Jurkat, Clone E6-1 (cell line): ENCODE data around the gene AZIN2.
"Not testable (repeated sequence)": the region's sequence is repeated elsewhere in the genome, so short reads cannot be mapped to it uniquely, and the experiment has no call there.

Experiments
- DNase-seq: peaks from one replicate; pipeline ENCODE4 v3.0.0-alpha.2; 2011; ENCODE audit warnings: low read depth, low spot score
- H3K4me3 ChIP-seq: 2 replicates; pipeline ENCODE4 v1.5.1; 2011; ENCODE audit warnings: mild to moderate bottlenecking, low read length, control low read depth, moderate library complexity

Gene AZIN2

GRCh38 chr1:33120436-33121231, 39.7 kb downstream of the AZIN2 start:
- no peak for DNase-seq
- no peak overlapping the region for H3K4me3 ChIP-seq

DNA sequence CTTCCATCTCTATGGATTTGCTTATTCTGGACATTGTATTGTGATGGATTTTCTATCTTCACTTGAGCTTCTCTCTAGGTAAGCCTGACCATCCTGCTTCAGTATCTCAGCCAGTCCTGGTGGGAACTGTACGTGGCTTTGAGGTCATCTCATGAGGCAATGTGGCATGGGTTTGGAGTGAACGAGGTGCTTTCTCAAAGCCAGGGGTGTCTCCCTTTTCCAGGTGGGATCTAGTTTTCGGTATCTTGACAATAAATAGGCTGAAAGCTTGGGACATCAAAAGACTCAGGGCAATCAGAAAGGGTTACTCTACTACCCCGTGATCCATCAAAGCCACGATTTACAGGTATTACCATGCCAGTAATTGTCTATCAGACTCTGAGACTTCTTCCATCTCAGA, 40.8 kb downstream of the AZIN2 start:
- no peak for DNase-seq
- H3K4me3 ChIP-seq: no peak overlapping the region

DNA sequence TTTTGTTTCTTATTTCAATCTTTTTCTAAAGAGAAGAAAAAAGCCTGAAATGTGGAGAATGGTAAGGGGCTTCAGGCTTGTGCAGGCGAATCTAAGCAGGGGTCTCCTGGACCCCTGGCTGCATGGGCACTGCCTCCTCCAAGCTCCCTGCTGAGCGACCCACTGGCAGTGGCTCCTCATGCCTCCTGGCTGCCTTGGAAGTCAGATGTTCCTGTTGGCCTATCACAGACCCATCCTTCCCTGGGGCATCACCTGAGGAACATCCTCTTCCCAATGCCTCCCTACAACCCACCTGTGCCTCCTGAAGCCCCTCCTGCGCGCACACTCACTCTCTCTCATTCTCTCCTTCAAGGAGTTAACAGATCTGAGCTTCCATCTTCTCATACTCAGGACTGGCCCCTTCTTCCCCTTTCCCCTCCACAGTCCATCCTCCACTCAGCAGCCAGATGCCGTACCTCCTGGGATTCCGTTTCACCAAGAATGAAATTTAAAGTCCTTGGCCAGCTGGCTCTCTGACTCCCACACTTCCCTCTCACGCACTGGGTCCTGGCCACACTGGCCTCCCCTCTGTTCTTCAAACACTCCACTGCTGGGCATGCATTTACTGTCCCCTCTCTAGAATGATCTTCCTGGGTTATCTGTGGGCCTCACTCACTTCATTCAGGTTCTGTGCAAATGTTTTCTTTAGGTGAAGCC, 41.7 kb downstream of the AZIN2 start:
- no peak for DNase-seq
- H3K4me3 ChIP-seq: no peak overlapping the region

DNA sequence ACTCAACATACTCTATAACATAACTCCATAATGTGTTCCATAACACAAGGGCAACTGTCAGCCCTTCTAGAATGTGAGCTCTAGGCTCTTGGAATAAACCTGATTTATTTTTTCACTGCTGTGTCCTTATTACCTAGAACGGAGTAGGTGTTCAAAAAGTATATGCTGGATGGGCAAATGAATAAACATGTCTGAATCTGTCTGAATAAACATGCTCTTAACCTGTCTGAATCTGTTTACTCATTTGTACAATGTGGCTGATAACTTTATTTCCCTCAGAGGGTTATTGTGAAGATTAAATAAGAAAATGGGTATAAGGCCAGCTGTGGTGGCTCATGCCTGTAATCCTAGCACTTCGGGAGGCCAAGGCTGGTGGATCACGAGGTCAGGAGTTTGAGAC, 42.3 kb downstream of the AZIN2 start:
- no peak overlapping the region for H3K4me3 ChIP-seq
- DNase-seq: no peak

- DNase-seq, H3K4me3 ChIP-seq: not testable (repeated sequence)
Observed at GRCh38 chr1:33124647-33125046, 43.7 kb downstream of the AZIN2 start.

GRCh38 chr1:33126411-33127000, 45.6 kb downstream of the AZIN2 start:
- DNase-seq: no peak

GRCh38 chr1:33127001-33127823, 46.3 kb downstream of the AZIN2 start:
- peak overlapping the region; percentile 100 for H3K4me3 ChIP-seq
- DNase-seq: peak; percentile 100

More at GRCh38 chr1:33126411-33127000, 45.6 kb downstream of the AZIN2 start:
- H3K4me3 ChIP-seq: peak overlapping the region; percentile 100

- no peak overlapping the region for H3K4me3 ChIP-seq
- no peak for DNase-seq
Observed at GRCh38 chr1:33128781-33129180, 47.8 kb downstream of the AZIN2 start.

DNA sequence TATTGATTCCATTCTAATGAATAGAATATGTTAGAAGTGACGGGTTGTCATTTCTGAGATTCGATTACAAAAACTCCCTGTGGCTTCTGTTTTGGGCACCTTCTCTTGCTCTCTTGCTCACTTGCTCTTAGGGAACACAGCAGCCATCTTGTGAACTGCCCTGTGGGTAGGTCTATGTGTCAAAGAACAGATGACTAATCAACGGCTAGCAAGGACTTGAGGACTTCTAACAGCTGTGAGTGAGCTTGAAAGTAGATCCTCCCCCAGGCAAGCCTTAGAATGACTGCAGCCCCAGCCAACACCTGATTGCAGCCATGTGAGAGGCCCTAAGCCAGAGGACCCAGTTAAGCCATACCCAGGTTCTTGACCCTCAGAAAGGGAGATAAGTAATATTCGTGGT, 49.3 kb downstream of the AZIN2 start:
- no peak for DNase-seq
- H3K4me3 ChIP-seq: no peak overlapping the region

GRCh38 chr1:33131191-33131590, 50.2 kb downstream of the AZIN2 start:
- DNase-seq: no peak
- H3K4me3 ChIP-seq: no peak overlapping the region

DNA sequence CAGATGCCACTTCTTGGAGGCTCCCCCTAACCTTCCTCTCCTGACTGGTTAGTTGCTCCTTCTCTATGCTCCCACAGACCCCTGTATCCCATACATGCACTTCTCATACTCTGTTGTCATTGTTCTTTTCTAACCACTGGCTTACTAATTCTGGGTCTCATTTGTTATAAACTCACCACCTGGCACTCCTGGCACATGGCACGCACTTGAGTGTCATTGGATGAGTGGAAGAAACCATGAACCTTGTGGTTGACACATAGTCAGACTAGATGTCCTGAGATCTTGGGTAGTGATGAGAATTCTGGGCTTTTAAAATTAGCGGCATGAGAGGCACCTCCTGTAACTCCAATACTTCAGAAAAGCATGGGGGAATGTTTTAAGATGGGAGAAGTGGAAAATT, 51.6 kb downstream of the AZIN2 start:
- no peak for DNase-seq
- no peak overlapping the region for H3K4me3 ChIP-seq

DNA sequence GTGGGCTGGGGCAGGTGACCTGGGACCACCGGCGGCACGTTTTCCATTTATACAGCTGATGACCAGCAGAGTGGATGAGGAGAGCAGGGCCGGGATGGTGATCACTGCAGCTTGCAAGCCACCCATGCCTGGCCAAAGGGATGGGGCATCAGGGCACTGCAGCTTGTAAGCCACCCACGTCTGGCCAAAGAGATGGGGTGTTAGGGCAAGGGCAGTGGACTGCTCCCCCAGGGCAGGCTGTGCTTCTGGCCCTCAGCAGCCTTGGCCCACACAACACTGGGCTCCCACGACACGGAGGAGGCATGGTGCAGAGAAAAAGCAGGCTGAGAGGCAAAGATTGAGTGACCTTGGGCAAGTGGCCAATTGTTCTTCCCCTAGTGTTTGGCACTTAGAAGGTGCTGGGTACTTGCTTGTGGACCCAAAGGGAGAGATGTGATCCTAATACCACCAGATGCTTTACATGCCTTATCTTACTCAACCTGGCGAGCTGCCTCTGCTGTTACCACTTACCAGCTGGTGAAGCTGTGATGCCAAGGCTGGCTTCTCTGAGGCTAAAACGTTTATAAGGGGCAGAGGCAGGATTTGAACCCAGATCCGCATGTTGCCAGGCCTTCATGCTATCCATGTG, 52.6 kb downstream of the AZIN2 start:
- DNase-seq: no peak
- H3K4me3 ChIP-seq: no peak overlapping the region

DNA sequence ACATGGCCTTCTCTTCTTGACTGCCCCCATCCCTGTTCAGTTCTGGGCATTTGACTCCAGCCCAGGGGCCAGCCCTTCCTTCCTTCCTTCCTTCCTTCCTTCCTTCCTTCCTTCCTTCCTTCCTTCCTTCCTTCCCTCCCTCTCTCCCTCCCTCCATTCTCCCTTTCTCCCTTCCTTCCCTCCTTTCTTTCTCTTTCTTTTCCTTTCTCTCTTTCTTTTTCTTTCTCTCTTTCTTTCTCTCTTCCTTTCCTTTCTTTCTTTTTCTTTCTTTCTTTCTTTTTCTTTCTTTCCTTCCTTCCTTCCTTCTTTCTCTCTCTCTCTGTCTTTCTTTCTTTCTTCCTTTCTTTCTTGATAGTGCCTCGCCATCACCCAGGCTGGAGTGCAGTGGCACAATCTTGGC, 55.1 kb downstream of the AZIN2 start:
- DNase-seq, H3K4me3 ChIP-seq: not testable (repeated sequence)

DNA sequence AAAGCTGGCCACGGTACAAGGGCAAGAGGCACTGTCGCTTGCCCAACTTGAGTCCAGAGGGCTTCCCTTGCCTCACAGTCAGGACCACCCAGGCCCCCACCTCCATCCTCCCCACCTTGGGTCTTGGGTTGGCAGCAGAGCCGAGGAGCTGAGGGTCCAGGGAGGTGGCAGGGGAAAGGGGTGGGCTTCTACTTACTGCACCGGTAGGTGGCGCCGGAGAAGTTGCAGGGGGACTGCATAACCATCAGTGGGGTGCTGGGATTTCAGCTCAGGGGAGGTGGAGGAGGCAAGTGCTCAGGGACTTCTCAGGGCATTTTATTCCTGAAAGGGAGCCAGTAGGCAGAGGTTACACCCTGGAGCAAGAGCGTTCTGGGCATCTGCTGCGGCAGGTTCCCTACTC, 56.8 kb downstream of the AZIN2 start:
- no peak overlapping the region for H3K4me3 ChIP-seq
- peak; percentile 34 for DNase-seq

GRCh38 chr1:33140153-33141149, 59.5 kb downstream of the AZIN2 start:
- no peak for DNase-seq
- no peak overlapping the region for H3K4me3 ChIP-seq

- no peak for DNase-seq
Observed at GRCh38 chr1:33141216-33141615, 60.3 kb downstream of the AZIN2 start.

DNA sequence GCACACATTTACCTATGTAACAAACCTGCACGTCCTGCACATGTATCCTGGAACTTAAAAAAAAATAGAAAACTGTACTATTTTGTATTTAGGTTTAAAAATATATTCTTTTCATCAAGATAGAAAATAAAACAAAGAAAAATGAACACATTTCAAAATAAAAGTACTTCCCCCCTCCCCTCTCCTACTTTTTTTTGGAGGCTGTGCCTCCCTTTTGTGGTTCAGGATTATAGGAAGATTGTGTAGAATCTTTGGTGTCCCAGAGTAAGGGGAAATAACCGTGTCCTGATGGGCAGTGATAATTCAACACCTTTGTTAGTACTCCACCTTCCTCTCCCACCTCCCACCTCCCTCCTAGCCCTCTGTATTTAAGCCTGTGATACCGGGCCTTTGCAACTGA, 60.8 kb downstream of the AZIN2 start:
- no peak for DNase-seq

More at GRCh38 chr1:33141216-33141615, 60.3 kb downstream of the AZIN2 start:
- H3K4me3 ChIP-seq: no peak overlapping the region

More for the DNA sequence above, 60.8 kb downstream of the AZIN2 start:
- no peak overlapping the region for H3K4me3 ChIP-seq
